Stimulated activated CD8-positive, alpha-beta memory T cell treated with anti-CD3 and anti-CD28 coated beads, Interleukin-12 subunit alpha, Interleukin-12 subunit beta, amount 100 ng/mL, for 4 hours (primary cell): ENCODE measurements around the gene KRTAP10-4.
"Not testable (repeated sequence)": the region's sequence is repeated elsewhere in the genome, so short reads cannot be mapped to it uniquely, and the experiment has no call there.

ENCODE experiments used
- DNase-seq: peaks from one replicate; pipeline ENCODE4 v3.0.0-alpha.2; 2020; ENCODE audit warnings: low read depth

The KRTAP10-4 gene

DNA sequence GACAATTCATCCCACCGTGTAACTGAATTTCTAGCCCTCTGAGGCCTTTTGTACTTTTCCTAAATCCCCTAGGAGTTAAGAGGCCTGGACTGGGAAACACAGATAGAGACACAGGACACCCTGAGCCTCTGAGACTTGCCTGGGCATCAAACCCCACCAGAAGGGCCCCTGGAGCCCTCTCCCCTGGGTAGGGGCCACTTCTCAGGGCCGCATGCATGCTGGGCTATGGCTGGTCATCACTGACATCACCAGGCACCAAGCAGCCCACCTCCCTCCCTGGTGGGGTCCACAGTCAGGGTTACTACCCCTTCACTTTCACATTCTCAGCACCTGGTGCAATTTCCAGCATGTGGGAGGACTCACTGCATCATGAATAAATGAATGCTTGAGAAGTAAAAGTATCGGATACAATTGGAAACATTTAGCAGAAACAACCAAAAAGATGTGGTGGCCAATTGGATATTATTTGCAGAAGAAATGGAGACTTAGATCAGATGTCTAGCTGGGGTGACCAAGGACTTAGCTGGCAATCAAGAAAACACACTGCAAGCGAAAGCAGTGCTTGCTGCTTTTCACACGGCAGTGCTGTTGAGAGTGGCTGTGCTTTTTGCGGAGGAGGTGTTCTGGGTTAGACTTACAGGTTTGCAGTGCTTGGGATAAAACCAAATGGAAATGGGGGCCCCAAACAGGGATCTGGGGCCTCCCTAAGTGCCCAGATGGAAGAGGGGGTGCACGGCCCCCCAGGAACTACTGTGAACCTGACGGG lies 25.9 kb downstream of the KRTAP10-4 start:
- DNase-seq: no peak

DNA sequence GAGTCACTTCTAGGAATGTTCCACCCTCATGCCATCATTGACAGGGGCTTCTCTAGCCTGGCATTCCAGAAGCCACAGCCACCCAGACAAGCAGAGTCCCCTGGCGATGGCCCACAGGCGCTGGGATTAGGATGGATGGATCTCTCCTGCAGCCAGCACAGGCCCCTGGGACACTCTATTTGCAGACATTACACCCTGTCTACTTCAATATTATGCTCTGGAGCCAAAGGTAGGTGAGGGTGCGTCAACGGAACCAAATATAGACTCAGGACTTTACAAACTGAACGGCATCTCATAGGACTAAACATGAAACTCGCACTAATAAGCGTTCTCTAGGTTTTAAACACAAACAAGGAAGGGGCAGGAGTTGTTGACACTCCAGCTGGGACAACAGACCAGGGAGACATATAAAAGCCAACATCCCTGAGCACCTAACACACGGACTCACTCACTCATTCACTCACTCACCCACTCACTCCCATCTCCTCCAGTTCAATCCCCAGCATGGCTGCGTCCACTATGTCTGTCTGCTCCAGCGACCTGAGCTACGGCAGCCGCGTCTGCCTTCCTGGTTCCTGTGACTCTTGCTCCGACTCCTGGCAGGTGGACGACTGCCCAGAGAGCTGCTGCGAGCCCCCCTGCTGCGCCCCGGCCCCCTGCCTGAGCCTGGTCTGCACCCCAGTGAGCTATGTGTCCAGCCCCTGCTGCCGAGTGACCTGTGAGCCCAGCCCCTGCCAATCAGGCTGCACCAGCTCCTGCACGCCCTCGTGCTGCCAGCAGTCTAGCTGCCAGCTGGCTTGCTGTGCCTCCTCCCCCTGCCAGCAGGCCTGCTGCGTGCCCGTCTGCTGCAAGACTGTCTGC lies 26.8 kb downstream of the KRTAP10-4 start, which contains the start of gene KRTAP10-7:
Gene KRTAP10-7 (plus strand): TSS at position 480 of the 861 bp plus-strand sequence. CDS start 25 bp downstream, at position 505.
- not testable (repeated sequence) for DNase-seq

DNA sequence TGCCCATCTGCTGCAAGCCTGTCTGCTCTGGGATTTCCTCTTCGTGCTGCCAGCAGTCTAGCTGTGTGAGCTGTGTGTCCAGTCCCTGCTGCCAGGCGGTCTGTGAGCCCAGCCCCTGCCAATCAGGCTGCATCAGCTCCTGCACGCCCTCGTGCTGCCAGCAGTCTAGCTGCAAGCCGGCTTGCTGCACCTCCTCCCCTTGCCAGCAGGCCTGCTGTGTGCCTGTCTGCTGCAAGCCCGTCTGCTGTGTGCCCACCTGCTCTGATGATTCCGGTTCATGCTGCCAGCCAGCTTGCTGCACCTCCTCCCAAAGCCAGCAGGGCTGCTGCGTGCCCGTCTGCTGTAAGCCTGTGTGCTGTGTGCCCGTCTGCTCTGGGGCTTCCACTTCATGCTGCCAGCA lies 27.6 kb downstream of the KRTAP10-4 start:
- DNase-seq: not testable (repeated sequence)

DNA sequence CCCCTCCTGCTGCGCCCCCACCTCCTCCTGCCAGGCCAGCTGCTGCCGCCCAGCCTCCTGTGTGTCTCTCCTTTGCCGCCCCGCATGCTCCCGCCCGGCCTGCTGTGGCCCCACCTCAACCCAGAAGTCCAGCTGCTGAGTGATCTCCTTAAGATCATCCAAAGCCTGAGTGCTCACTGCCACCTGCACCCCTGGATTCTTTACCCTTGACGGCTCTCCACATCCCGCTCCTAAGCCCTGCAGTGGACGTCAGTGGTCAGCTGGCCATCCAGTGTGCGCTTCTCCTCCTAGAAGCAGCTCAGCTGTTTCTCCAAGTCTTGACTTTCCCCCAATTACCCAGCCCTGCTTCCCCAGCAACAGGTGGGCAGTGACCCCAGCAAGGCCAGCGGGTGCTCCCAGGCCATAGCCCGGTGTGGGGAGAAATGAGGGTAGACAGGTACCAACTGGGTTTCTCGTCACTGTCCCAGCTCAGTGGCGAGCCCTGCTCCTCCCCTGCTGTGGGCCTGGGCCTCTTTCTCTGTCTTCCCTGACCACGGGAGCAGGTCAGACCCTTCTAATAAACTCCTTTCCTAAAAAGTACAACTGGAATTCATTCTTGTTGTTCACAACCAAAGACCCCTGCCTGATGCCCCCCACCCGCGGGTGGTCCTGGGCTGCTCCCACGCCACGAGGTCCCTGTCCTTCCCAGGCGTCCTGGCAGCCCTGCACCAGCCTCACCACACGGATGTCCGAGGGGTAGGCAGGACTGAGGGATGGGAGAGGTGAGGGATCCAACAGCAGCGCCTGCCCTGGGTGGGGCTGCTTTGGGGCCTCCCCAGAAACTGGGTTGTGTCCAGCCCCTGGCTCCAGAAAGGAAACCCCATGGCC lies 28.3 kb downstream of the KRTAP10-4 start:
- DNase-seq: no peak

DNA sequence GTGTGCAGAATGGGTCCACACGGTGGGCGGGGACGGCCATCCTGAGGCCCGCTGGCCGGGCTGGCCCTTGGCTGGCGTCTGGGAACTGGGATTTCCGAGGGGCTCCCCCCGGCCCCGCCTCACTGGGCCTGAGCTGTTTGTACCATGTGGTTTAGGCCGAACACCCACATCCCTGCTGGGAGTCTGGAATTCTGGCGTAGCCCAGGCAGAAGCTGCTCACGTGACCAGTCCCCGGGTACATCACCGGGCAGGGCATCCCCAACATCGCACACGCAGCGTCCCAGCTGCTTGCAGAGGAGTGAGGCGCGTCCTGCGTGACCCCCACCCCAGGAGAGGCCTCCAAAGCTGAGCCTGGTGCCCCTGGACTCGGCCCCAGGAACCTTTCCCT lies 28.9 kb downstream of the KRTAP10-4 start:
- no peak for DNase-seq

DNA sequence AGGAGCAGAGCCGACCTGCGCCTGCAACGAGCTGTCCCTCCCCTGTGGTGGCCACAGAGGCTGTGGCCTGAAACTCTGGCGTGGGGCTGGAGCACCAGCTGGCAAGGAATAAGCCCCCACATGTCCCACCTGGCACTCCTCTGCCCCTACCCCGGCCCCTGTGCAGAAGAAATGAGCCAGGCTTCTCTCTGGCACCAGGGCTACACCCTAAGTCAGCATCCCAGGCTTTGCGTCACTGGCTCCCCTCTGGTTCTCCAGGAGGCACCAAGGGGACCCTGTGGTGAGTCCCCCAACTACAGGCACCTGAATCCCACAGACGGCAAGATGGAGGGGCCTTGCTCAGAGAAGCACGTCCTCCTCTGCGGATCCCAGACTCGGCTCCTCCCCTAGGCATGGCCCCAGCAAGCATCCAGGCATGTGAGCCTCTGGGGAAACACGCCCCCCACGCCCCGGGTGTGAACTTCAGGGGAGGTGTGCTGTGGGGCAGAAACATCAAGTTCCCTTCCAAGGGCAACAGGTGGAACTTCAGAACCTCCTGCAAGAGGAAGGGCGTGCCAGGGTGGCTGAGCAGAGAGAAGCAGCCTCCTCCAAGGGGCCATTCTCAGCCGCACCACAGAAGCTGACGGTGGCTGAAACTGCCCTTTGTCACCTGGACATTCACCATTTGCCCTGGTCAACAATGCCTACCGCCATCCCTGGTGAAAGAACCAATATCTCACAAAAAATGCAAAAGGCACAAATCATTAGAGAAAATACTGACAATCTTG lies 29.8 kb downstream of the KRTAP10-4 start:
- DNase-seq: no peak

DNA sequence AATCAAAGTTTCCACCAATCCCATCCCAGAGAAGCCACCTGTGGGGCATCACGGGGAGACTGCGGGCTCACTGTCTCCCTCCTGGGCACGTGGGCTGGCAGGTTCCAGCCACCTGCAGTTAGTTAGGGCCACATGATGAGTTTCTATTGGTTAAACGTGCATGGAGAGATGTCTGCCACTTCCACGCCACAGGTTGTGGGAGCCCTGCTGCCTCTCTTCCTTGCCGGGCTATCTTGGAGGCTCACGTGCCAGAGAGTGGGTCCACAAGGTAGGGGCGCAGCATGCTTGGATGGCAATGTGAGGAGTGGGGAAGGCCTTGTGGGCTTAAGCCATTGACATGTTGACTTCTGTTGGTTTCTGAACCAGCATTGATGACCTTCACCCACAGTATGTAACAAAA lies 30.4 kb downstream of the KRTAP10-4 start:
- DNase-seq: no peak

DNA sequence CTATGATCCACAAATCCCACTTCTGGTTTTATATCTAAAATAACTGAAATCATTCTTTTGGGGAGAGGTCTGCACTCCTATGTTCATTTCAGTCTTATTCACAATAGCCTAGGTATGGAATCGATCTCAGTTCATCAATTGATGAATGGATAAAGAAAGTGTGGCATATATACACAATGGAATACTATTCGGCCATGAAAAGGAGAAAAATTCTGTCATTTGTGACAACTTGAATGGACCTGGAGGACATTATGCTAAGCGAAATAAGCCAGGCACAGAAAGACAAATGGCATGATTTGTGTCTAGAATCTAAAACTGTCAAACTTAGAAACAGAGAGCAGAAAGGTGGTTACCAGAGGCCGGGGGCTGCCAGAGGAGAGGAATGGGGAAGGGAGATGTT lies 33.0 kb downstream of the KRTAP10-4 start:
- DNase-seq: no peak

DNA sequence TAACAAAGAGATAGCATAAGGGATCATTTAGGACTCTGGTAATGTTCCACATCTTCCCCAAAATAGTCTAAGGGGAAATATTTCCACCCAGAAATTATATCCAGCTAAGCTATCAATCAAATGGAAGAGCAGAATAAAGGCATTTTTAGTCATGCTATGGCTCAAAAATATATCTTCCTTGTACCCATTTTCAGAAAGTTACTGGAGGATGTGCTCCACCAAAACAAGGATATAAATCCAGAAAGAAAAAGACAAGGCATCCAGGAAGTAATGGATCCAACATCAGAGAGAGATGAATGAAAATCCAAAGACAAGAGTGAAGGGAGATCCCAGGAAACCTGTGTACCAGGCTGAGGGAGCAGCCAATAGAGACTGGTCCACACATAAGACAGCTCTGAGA lies 35.7 kb downstream of the KRTAP10-4 start:
- no peak for DNase-seq

DNA sequence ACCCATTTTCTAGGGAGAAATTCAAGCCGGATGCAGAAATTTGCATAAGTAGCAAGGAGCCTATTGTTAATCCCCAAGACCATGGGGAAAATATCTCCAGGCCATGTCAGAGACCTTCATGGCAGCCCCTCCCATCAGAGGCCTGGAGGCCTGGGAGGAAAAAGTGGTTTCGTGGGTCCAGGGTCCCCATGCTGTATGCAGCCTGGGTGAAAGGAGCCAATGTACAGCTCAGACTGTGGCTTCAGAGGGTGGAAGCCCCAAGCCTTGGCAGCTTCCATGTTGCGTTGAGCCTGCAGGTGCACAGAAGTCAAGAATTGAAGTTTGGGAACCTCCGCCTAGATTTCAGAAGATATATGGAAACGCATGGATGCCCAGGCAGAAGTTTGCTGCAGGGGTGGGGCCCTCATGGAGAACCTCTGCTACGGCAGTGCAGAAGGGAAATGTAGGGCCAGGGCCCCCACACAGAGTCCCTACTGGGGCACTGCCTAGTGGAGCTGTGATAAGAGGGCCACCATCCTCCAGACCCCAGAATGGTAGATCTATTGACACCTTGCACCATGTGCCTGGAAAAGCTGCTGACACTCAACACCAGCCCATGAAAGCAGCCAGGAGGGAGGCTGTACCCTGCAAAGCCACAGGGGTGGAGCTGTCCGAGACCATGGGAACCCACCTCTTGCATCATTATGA lies 36.8 kb downstream of the KRTAP10-4 start:
- DNase-seq: not testable (repeated sequence)

DNA sequence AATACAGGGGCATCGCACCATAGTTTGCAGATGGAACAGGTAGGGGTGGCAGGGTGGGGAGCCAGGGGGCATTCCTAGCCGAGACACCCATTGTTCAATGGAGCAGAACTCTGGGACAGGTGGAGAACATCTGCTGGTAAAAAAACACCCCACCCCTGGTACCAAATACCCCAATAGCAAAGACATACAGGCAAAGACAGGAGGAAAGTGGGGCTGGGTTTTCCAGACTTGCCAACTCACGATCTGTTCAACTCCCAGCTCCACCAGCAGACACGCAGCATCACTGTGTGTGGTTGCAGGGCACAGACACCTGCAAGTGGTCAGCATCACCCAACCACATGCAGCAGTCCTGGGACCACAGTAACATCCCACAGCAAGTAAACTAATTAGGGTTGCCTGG lies 38.0 kb downstream of the KRTAP10-4 start:
- DNase-seq: no peak

DNA sequence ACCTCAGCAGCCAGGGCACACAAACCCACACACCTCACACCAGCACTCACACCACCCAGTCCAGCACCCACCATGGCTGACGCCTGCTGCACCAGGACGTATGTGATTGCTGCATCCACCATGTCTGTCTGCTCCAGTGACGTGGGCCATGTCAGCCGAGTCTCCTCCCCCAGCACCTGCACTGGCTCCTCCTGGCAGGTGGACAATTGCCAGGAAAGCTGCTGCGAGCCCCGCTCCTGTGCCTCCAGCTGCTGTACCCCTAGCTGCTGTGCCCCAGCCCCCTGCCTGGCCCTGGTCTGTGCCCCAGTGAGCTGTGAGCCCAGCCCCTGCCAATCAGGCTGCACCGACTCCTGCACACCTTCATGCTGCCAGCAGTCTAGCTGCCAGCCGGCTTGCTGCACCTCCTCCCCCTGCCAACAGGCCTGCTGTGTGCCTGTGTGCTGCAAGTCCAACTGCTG lies 38.5 kb downstream of the KRTAP10-4 start, which contains the start of gene KRTAP10-8:
Gene KRTAP10-8 (plus strand): TSS at position 51 of the 458 bp plus-strand sequence. CDS start 22 bp downstream, at position 73.
- no peak for DNase-seq

DNA sequence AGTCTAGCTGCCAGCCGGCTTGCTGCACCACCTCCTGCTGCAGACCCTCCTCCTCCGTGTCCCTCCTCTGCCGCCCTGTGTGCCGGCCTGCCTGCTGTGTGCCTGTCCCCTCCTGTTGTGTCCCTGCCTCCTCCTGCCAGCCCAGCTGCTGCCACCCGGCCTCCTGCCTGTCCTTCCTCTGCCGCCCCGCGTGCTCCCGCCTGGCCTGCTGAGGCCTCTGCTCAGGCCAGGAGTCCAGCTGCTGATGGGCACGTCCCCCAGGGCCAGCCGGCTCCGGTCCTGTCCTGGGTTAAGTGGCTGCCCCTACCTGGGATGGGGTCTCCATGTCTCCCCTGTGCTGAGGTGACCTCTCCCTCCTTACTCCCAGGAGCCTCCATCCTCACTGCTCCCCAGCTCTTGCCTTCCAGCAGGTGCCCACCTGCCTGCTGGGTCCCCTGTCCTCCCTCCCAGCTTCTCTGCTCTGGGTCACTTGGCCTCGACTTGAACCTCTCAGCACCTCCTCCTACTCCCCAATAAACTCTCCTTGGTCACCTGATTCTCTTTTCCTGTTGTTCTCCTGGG lies 39.2 kb downstream of the KRTAP10-4 start:
- no peak for DNase-seq

DNA sequence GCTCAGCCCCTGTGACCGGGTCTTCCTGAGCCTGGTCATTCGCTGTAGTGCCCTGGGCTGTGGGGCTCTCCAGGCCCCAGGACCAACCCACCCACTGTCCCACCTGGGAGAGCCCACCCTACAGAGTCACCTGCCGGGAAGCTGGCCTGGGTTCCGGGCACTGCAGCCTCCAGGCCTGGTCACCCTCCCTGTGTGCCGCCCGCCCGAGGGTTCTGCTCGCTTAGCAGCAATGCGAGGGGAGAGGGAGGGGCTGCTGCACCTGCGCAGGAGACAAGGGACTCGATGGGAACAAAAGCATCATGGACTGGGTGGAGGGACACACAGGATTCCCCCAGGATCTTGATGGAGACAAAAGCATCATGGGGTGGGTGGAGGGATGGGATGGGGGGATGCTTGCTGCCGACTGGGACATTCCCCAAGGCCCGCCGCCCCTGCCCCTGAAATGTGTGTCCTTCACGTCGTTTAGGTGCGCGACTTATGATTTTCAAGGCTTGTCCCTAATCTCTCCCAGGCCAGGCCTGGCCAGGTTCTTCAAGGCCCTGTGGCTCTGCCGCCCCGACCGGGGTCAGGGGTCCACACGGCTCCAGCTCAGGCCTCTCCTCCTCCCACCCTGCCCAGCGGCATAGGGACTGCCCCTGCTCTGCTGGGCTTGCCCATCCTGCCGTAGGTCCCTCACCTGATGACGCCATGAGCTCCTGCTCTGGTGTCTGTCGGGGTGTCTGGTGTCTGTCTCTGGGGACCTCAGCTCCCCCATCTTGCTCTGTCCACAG lies 40.0 kb downstream of the KRTAP10-4 start:
- no peak for DNase-seq

DNA sequence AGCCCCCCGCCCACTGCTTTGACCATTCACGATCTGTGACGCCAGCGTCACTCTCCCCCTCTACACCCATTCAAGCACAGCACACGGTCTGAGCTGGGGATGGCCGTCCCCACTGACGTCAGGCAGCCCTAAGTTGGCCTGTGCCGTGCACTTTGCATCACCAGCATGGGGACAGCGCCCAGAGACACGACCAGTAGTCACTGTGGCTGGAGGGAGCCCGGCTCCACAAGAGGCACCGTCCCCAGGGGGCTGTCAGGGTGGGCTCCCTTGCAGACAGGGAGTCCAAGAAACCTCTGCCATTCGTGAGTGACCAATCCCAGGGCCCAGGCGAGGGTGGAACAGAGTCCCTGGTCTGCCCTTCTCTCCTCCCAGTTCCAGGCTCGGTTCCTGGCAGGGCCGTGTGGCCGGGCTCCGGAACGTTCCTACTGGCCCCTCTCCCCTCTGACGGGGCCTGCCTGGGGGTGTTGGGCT lies 40.7 kb downstream of the KRTAP10-4 start:
- DNase-seq: no peak

DNA sequence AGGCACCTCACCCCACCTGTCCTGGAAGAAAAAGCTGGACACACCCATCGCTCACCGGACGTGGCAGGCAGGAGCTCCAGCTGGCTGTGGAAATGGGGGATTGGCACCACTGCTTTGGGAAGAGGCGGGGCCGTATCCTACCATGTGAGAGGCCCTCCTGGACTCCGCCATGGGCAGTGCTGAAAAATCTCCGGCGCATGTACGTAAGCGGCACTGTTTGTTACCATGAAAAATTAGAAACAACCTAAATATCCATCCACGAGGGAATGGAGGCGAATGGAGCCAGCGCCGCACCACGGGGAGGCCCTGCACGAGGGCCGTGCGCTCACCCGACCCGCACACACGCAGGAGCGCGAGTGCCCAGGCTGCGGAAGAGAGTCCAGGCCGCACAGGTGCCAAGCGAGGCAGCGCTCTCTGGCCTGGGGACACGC lies 41.4 kb downstream of the KRTAP10-4 start:
- no peak for DNase-seq

DNA sequence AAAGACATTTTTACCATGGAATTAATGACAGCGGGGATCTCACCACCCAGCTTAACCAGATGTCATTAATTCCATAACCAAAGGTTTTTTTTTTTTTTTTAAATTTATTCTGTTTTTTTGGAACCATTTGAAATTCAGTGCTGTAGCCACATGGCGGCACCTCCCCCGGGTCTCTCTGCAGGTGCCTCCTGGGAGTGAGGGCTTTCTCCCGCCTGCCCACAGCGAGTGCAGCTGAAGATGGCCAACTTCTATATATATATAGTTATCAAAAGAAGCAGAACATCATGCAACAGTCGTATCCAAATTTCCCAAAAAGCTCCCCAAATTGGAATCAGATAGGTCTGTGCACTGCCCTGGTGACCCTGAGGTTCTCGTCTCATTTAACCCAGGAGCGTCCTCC lies 41.9 kb downstream of the KRTAP10-4 start:
- DNase-seq: no peak

DNA sequence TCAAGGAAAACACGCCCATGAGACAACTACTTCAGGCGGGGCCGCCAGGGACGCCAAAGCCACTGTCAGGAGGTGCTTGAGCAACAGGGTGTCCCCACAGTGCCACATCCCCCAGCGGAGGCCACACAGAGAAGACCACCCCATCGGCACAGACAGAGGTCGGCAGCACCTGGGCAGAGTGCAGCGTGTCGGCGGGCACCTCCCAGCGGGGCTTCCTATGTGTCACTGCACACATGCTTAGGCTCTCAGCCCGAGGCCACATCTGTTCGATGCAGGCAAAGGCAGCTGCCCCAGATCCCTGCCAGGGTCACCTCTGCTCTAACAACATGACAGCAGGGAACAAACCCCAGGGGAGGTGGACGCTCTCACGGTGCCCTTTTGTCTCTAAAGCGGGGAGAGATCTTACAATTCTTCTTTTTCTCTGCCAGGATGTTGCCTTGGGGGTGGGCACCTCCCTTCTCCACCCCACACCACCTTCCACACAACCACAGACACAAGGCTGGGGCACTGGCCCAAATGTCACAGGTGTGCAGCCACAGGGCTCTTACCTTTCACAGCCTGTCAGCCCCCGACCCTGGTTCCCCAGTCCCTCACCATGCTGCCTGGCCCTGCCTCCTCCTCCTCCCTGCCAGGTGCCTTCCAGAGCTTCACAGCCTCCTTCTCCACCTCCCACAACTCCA lies 42.5 kb downstream of the KRTAP10-4 start:
- no peak for DNase-seq

DNA sequence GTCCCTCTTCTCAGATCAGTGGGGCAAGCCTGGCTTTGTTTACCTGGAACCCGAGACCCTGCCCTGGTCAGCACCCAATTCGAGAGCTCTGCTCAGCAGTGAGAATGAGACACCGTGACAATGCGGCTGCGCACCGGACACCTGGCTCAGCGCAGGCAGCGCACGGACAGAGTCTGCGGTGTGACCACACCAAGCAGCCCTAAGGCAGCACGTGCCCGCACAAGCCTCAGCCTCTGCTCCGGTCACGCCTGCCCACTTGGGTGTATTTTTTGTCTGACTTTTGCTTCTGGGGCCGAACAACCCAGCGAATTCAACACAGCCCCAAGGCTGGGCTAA lies 43.0 kb downstream of the KRTAP10-4 start:
- DNase-seq: no peak
